Measurements from ENCODE around the gene NCAM1.

DNA sequence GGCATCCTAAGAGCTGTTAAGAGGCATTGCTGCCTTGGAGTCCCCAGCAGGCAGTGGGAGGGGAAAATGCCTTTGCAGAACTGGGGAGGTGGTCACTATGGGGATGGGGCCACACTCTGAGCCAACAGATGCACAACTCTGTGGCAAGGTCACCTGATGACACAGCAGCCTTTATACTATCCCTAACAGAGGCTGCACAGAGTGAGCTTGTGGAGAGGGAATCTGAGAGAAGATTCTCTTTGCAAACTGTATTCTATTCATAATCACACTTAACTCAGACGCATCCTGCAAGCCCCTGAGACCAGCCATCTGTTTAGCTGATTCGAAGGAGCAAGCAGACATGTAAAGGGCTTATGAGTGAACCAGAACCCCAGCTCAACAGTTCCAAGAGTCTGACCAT is 304.1 kb downstream of the NCAM1 start:
- TF ChIP-seq POLR2A (IDR thresholded peaks at IDR 0.05; ENCODE audit: low read length) (no peak), GATA1 (IDR thresholded peaks at IDR 0.05; ENCODE audit: low read depth, low read length) (no peak)
